ENCODE results near the gene ST14. TPM values are rescaled to one million over a fixed set of nuclear protein-coding genes. Genes with fewer than 3 reads are reported as not detected.

The ST14 gene
- total and polyA plus RNA-seq, 10 of the 15 experiments (the other 5 are each of a cell fraction or from before 2014, with no cell fraction given): 0.02 to 3.9 (median 0.73) TPM; not detected in 2

DNA sequence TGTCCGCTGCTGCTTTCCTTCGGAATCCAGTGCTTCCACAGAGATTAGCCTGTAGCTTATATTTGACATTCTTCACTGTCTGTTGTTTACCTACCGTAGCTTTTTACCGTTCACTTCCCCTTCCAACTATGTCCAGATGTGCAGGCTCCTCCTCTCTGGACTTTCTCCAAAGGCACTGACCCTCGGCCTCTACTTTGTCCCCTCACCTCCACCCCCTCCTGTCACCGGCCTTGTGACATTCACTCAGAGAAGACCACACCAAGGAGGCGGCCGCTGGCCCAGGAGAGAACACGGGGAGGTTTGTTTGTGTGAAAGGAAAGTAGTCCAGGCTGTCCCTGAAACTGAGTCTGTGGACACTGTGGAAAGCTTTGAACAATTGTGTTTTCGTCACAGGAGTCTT, 15.4 kb upstream of the ST14 start:
- ChIA-PET SMC1A (ENCODE audit: uncharacterized antibody, unreplicated experiment) (no interaction called here), POLR2A (no interaction called here), CTCF (interaction anchor here (3.5 kb wide), 1 partner anchor 12 kb away, joined by 45 read pairs; no protein-coding TSS in a partner anchor), RAD21 (ENCODE audit: unreplicated experiment) (interaction anchor here (1.9 to 3.9 kb wide), 2 partner anchors 12 to 263 kb away, joined by 4 to 30 read pairs; no protein-coding TSS in a partner anchor)
- Histone ChIP-seq H2AFZ (ENCODE audit: control insufficient read depth, low read depth, low read length) (no peak overlapping the region), H3K9me3 (replicated peaks; ENCODE audit: control insufficient read depth, insufficient read depth, low read length) (no peaks in the 10 kb centered on the region), H3K79me2 (ENCODE audit: control insufficient read depth, insufficient read depth, low read length) (no peaks in the 10 kb centered on the region), H3K9ac (ENCODE audit: control insufficient read depth, insufficient read depth, low read length) (no peak overlapping the region), H3K4me2 (ENCODE audit: control insufficient read depth, insufficient read depth) (no peak overlapping the region), H3K27ac (ENCODE audit: control insufficient read depth, insufficient read depth) (no peak overlapping the region), H3K36me3 (ENCODE audit: control insufficient read depth in 2 of 2, insufficient read depth in 2 of 2, low read length in 1 of 2) (no peaks in the 10 kb centered on the region), H4K20me1 (ENCODE audit: control insufficient read depth, insufficient read depth) (no peaks in the 10 kb centered on the region; the same call in 1 of the 2 replicates), H3K4me3 (no peak overlapping the region), H3K27me3 (replicated peaks in 1 of 2; ENCODE audit: control insufficient read depth in 2 of 2, insufficient read depth in 2 of 2, low read length in 1 of 2) (no peaks in the 10 kb centered on the region), H3K4me1 (ENCODE audit: control insufficient read depth, insufficient read depth, low read length) (peaks cover 25% of the 10 kb centered on the region)
- BruUV-seq (replicated peaks): no TSS peak
- intact Hi-C loops (cut with micrococcal nuclease; ENCODE audit: unreplicated experiment): no loop called here
- in situ Hi-C loops (cut with MboI): no loop called here
- DNase-seq (ENCODE audit: low read depth, low spot score): no peak
- 83% methylated on average over 10 of the region's 10 CpGs for WGBS (ENCODE audit: insufficient coverage, insufficient replicate concordance, low lambda C conversion rate, missing lambda C conversion rate)
- no peak for ATAC-seq
- FAIRE-seq: no peak
- TF ChIP-seq ZNF384 (IDR thresholded peaks at IDR 0.05; ENCODE audit: borderline replicate concordance, low read depth, low read length) (no peak), JUNB (IDR thresholded peaks at IDR 0.05) (no peak), NR2C1 (IDR thresholded peaks at IDR 0.05) (no peak), USF2 (IDR thresholded peaks at IDR 0.05; ENCODE audit: borderline replicate concordance, low read depth, low read length) (no peak), BMI1 (IDR thresholded peaks at IDR 0.05; ENCODE audit: borderline replicate concordance) (no peak), BRCA1 (IDR thresholded peaks at IDR 0.05; ENCODE audit: low read depth, low read length) (no peak), NRF1 (conservative IDR thresholded peaks at IDR 0.05; ENCODE audit: low read depth, low read length) (no peak)
- TF ChIP-seq, protein P1, sequence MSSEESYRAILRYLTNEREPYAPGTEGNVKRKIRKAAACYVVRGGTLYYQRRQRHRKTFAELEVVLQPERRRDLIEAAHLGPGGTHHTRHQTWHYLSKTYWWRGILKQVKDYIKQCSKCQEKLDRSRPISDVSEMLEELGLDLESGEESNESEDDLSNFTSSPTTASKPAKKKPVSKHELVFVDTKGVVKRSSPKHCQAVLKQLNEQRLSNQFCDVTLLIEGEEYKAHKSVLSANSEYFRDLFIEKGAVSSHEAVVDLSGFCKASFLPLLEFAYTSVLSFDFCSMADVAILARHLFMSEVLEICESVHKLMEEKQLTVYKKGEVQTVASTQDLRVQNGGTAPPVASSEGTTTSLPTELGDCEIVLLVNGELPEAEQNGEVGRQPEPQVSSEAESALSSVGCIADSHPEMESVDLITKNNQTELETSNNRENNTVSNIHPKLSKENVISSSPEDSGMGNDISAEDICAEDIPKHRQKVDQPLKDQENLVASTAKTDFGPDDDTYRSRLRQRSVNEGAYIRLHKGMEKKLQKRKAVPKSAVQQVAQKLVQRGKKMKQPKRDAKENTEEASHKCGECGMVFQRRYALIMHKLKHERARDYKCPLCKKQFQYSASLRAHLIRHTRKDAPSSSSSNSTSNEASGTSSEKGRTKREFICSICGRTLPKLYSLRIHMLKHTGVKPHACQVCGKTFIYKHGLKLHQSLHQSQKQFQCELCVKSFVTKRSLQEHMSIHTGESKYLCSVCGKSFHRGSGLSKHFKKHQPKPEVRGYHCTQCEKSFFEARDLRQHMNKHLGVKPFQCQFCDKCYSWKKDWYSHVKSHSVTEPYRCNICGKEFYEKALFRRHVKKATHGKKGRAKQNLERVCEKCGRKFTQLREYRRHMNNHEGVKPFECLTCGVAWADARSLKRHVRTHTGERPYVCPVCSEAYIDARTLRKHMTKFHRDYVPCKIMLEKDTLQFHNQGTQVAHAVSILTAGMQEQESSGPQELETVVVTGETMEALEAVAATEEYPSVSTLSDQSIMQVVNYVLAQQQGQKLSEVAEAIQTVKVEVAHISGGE (CRISPR knock-in tag; IDR thresholded peaks at IDR 0.05): no peak
- TF ChIP-seq, protein P2, sequence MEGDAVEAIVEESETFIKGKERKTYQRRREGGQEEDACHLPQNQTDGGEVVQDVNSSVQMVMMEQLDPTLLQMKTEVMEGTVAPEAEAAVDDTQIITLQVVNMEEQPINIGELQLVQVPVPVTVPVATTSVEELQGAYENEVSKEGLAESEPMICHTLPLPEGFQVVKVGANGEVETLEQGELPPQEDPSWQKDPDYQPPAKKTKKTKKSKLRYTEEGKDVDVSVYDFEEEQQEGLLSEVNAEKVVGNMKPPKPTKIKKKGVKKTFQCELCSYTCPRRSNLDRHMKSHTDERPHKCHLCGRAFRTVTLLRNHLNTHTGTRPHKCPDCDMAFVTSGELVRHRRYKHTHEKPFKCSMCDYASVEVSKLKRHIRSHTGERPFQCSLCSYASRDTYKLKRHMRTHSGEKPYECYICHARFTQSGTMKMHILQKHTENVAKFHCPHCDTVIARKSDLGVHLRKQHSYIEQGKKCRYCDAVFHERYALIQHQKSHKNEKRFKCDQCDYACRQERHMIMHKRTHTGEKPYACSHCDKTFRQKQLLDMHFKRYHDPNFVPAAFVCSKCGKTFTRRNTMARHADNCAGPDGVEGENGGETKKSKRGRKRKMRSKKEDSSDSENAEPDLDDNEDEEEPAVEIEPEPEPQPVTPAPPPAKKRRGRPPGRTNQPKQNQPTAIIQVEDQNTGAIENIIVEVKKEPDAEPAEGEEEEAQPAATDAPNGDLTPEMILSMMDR (IDR thresholded peaks at IDR 0.05 in 2 of 3, conservative IDR thresholded peaks at IDR 0.05 in 1 of 3; ENCODE audit: control insufficient read depth in 2 of 3, extremely low read depth in 1 of 3, insufficient read depth in 1 of 3, low read depth in 3 of 3, low read length in 3 of 3): no peak
- TF ChIP-seq, protein P3, sequence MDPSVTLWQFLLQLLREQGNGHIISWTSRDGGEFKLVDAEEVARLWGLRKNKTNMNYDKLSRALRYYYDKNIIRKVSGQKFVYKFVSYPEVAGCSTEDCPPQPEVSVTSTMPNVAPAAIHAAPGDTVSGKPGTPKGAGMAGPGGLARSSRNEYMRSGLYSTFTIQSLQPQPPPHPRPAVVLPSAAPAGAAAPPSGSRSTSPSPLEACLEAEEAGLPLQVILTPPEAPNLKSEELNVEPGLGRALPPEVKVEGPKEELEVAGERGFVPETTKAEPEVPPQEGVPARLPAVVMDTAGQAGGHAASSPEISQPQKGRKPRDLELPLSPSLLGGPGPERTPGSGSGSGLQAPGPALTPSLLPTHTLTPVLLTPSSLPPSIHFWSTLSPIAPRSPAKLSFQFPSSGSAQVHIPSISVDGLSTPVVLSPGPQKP (IDR thresholded peaks at IDR 0.05; ENCODE audit: low read depth, low read length): no peak
- TF ChIP-seq, protein P4, sequence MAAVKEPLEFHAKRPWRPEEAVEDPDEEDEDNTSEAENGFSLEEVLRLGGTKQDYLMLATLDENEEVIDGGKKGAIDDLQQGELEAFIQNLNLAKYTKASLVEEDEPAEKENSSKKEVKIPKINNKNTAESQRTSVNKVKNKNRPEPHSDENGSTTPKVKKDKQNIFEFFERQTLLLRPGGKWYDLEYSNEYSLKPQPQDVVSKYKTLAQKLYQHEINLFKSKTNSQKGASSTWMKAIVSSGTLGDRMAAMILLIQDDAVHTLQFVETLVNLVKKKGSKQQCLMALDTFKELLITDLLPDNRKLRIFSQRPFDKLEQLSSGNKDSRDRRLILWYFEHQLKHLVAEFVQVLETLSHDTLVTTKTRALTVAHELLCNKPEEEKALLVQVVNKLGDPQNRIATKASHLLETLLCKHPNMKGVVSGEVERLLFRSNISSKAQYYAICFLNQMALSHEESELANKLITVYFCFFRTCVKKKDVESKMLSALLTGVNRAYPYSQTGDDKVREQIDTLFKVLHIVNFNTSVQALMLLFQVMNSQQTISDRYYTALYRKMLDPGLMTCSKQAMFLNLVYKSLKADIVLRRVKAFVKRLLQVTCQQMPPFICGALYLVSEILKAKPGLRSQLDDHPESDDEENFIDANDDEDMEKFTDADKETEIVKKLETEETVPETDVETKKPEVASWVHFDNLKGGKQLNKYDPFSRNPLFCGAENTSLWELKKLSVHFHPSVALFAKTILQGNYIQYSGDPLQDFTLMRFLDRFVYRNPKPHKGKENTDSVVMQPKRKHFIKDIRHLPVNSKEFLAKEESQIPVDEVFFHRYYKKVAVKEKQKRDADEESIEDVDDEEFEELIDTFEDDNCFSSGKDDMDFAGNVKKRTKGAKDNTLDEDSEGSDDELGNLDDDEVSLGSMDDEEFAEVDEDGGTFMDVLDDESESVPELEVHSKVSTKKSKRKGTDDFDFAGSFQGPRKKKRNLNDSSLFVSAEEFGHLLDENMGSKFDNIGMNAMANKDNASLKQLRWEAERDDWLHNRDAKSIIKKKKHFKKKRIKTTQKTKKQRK (IDR thresholded peaks at IDR 0.05; ENCODE audit: low read depth, low read length): no peak

Measured in GM12878 (cell line).